HG03378 (cell line): ENCODE results near the gene DENND5B.

Experiments used
- ATAC-seq: cut with Tn5 transposase; IDR thresholded peaks from one replicate; pipeline ENCODE4 v1.9.1; 2021; ENCODE audit warnings: mild to moderate bottlenecking, moderate library complexity; ENCODE audit not compliant: unreplicated experiment

Gene DENND5B

GRCh38 chr12:31342286-31342685 is 248.7 kb downstream of the DENND5B start:
- no peak for ATAC-seq

- no peak for ATAC-seq
These were observed 250.9 kb downstream of the DENND5B start for GRCh38 chr12:31339831-31340622.

DNA sequence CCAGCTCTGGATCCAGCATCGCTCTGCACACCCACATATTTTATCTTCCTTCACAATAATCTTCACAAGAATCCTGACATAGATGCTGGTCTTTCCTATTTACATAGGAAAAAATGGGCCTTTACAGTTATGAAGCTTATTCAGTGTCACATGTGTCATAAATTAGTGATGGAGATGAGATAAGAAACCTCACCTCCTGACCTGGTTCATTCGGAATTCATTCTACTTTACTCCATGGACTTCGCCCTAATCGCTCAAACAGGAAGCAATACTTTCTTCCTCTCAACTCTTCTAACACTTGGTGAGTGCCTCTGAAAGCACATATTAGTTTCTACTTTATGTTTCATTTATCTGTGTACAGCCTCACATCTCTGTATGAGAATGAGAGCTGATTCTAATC is 253.0 kb downstream of the DENND5B start:
- no peak for ATAC-seq
